ENCODE data around the gene DMD.

DMD gene

DNA sequence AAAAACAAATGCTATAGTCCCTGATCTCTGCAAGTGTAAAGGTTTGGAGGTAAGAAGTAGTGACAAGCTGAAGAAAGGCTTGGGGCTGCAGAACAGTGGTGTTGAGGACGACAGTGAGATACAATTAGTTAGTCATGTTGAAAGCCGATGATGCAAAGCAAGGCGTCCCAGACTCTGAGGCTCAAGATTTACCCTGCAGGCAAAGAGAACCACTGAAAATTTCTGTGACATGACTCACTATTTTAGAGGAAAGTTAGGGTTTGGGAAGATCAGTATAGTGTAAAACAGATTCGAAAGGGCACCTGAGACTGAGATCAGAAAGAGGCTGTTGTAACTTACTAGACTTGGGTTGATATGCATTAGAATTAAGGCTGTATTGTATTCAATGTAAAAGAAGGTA is 1858.3 kb downstream of the DMD start:
- Histone ChIP-seq H2BK5ac (ENCODE audit: low read depth, low read length, poor library complexity) (no peak overlapping the region), H3K4me3 (ENCODE audit: low read depth, low read length) (no peak overlapping the region), H2BK12ac (ENCODE audit: low read length) (no peak overlapping the region), H3K14ac (ENCODE audit: low read length) (no peak overlapping the region), H2BK120ac (ENCODE audit: insufficient read depth, low read length, poor library complexity) (no peak overlapping the region), H4K12ac (ENCODE audit: low read depth, low read length) (no peak overlapping the region), H3K9ac (ENCODE audit: low read length) (no peak overlapping the region), H3K4me1 (ENCODE audit: control insufficient read depth in 1 of 2, insufficient read depth in 2 of 2, low read length in 2 of 2) (no peaks in the 10 kb centered on the region), H3K79me1 (ENCODE audit: low read length) (no peaks in the 10 kb centered on the region), H3K4me2 (ENCODE audit: low read length) (no peak overlapping the region), H3K27ac (ENCODE audit: low read depth, low read length) (no peak overlapping the region), H3K36me3 (ENCODE audit: control insufficient read depth in 1 of 2, insufficient read depth in 2 of 2, low read length in 2 of 2) (no peaks in the 10 kb centered on the region), H3K4ac (ENCODE audit: low read depth, low read length) (no peak overlapping the region), H3K18ac (ENCODE audit: low read length) (no peak overlapping the region), H3K9me3 (ENCODE audit: insufficient read depth, low read depth, low read length) (no peaks in the 10 kb centered on the region), H4K91ac (ENCODE audit: low read depth, low read length) (no peak overlapping the region), H3K23ac (ENCODE audit: low read length) (no peak overlapping the region), H2AFZ (ENCODE audit: insufficient read depth, low read length, poor library complexity) (no peak overlapping the region), H3K79me2 (ENCODE audit: control insufficient read depth, insufficient read depth, low read length, poor library complexity) (no peaks in the 10 kb centered on the region), H2AK5ac (ENCODE audit: low read length) (no peak overlapping the region), H3K27me3 (ENCODE audit: insufficient read depth, low read length) (no peaks in the 10 kb centered on the region), H4K8ac (ENCODE audit: low read depth, low read length) (no peak overlapping the region)
- peak; percentile 43 to 72 for DNase-seq
- no CpG with 5 or more reads among the region's 4 CpGs for WGBS (ENCODE audit: extremely low coverage, insufficient coverage, insufficient read length)

DNA sequence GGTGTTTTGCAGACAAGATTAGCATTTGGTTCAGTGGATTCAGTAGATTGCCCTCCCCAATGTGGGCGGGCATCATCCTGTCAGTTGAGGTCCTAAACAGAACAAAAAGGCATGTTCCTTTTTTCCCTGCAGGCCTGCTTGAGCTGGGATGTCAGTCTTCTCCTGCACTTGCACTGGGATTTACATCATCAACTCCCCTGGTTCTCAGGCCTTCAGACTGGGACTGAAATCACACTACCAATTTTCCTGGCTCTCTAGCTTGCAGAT is 1860.6 kb downstream of the DMD start:
- Histone ChIP-seq H3K4me2 (ENCODE audit: low read length) (no peak overlapping the region), H3K9me3 (ENCODE audit: insufficient read depth, low read depth, low read length) (no peaks in the 10 kb centered on the region), H3K14ac (ENCODE audit: low read length) (no peak overlapping the region), H3K4ac (ENCODE audit: low read depth, low read length) (no peak overlapping the region), H2AK5ac (ENCODE audit: low read length) (no peak overlapping the region), H3K27me3 (ENCODE audit: insufficient read depth, low read length) (no peaks in the 10 kb centered on the region), H3K23ac (ENCODE audit: low read length) (no peak overlapping the region), H3K9ac (ENCODE audit: low read length) (no peak overlapping the region), H2BK5ac (ENCODE audit: low read depth, low read length, poor library complexity) (no peak overlapping the region), H3K36me3 (ENCODE audit: control insufficient read depth in 1 of 2, insufficient read depth in 2 of 2, low read length in 2 of 2) (no peaks in the 10 kb centered on the region), H4K12ac (ENCODE audit: low read depth, low read length) (no peak overlapping the region), H3K4me3 (ENCODE audit: low read depth, low read length) (no peak overlapping the region), H2BK120ac (ENCODE audit: insufficient read depth, low read length, poor library complexity) (no peak overlapping the region), H3K79me1 (ENCODE audit: low read length) (no peaks in the 10 kb centered on the region), H2BK12ac (ENCODE audit: low read length) (no peak overlapping the region), H3K4me1 (ENCODE audit: control insufficient read depth in 1 of 2, insufficient read depth in 2 of 2, low read length in 2 of 2) (no peaks in the 10 kb centered on the region), H2AFZ (ENCODE audit: insufficient read depth, low read length, poor library complexity) (no peak overlapping the region), H3K18ac (ENCODE audit: low read length) (no peak overlapping the region), H3K27ac (ENCODE audit: low read depth, low read length) (no peak overlapping the region), H3K79me2 (ENCODE audit: control insufficient read depth, insufficient read depth, low read length, poor library complexity) (no peaks in the 10 kb centered on the region), H4K91ac (ENCODE audit: low read depth, low read length) (no peak overlapping the region), H4K8ac (ENCODE audit: low read depth, low read length) (no peak overlapping the region)
- DNase-seq: no peak
- WGBS (ENCODE audit: extremely low coverage, insufficient coverage, insufficient read length): no CpG with 5 or more reads among the region's 1 CpG

DNA sequence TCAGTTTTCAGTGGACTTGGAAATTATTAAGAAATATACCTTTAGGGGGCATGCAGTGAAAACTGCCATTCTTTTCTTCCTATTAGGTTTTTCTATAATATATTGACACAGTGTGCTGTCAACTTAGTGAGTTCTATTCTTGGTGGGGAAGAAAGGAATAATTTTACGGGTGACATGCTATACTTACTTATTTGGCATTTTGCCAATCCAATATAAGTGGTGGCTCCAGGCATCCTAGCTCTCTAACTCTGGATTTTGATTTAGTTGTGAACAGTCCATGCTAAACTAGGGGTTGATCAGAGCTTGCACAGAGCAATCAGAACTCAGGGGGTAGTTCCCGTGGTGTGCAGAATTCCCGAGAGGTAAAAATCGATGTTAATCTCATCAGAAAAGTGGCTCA is 1861.8 kb downstream of the DMD start:
- Histone ChIP-seq H3K36me3 (ENCODE audit: control insufficient read depth in 1 of 2, insufficient read depth in 2 of 2, low read length in 2 of 2) (no peaks in the 10 kb centered on the region), H3K27ac (ENCODE audit: low read depth, low read length) (no peak overlapping the region), H3K18ac (ENCODE audit: low read length) (no peak overlapping the region), H3K27me3 (ENCODE audit: insufficient read depth, low read length) (no peaks in the 10 kb centered on the region), H3K4me2 (ENCODE audit: low read length) (no peak overlapping the region), H3K79me2 (ENCODE audit: control insufficient read depth, insufficient read depth, low read length, poor library complexity) (no peaks in the 10 kb centered on the region), H3K79me1 (ENCODE audit: low read length) (no peaks in the 10 kb centered on the region), H3K4ac (ENCODE audit: low read depth, low read length) (no peak overlapping the region), H4K91ac (ENCODE audit: low read depth, low read length) (no peak overlapping the region), H2AFZ (ENCODE audit: insufficient read depth, low read length, poor library complexity) (no peak overlapping the region), H2AK5ac (ENCODE audit: low read length) (no peak overlapping the region), H2BK5ac (ENCODE audit: low read depth, low read length, poor library complexity) (no peak overlapping the region), H3K4me1 (ENCODE audit: control insufficient read depth in 1 of 2, insufficient read depth in 2 of 2, low read length in 2 of 2) (no peaks in the 10 kb centered on the region), H4K12ac (ENCODE audit: low read depth, low read length) (no peak overlapping the region), H3K9ac (ENCODE audit: low read length) (no peak overlapping the region), H4K8ac (ENCODE audit: low read depth, low read length) (no peak overlapping the region), H2BK12ac (ENCODE audit: low read length) (no peak overlapping the region), H3K4me3 (ENCODE audit: low read depth, low read length) (no peak overlapping the region), H3K9me3 (ENCODE audit: insufficient read depth, low read depth, low read length) (no peaks in the 10 kb centered on the region), H3K23ac (ENCODE audit: low read length) (no peak overlapping the region), H3K14ac (ENCODE audit: low read length) (no peak overlapping the region), H2BK120ac (ENCODE audit: insufficient read depth, low read length, poor library complexity) (no peak overlapping the region)
- no peak for DNase-seq
- WGBS (ENCODE audit: extremely low coverage, insufficient coverage, insufficient read length): no CpG with 5 or more reads among the region's 4 CpGs

DNA sequence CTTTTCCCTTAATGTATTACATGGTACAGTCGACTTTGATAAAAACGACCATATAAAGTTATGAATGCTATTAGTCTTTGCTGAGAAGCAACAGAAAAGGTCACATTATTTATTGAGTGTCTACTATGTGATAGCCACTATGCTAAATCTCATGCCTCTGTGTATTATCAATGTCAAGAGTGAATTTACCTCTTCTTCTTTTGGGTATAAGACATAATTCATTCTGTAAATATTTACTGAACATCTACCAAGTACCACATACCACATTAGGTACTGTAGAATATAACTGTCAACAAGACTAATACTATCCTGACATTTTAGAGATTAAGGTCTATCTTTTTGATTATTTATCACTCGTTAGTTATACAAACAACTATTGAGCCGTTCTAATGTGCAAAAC is 1870.8 kb downstream of the DMD start:
- Histone ChIP-seq H3K18ac (ENCODE audit: low read length) (no peak overlapping the region), H3K27me3 (ENCODE audit: insufficient read depth, low read length) (no peaks in the 10 kb centered on the region), H2BK12ac (ENCODE audit: low read length) (no peak overlapping the region), H3K4me2 (ENCODE audit: low read length) (no peak overlapping the region), H3K4ac (ENCODE audit: low read depth, low read length) (no peak overlapping the region), H2AFZ (ENCODE audit: insufficient read depth, low read length, poor library complexity) (no peak overlapping the region), H3K4me1 (ENCODE audit: control insufficient read depth in 1 of 2, insufficient read depth in 2 of 2, low read length in 2 of 2) (no peaks in the 10 kb centered on the region), H3K14ac (ENCODE audit: low read length) (no peak overlapping the region), H2AK5ac (ENCODE audit: low read length) (no peak overlapping the region), H3K79me1 (ENCODE audit: low read length) (no peaks in the 10 kb centered on the region), H3K9me3 (ENCODE audit: insufficient read depth, low read depth, low read length) (no peaks in the 10 kb centered on the region), H3K9ac (ENCODE audit: low read length) (no peak overlapping the region), H3K27ac (ENCODE audit: low read depth, low read length) (no peak overlapping the region), H2BK120ac (ENCODE audit: insufficient read depth, low read length, poor library complexity) (no peak overlapping the region), H3K79me2 (ENCODE audit: control insufficient read depth, insufficient read depth, low read length, poor library complexity) (no peaks in the 10 kb centered on the region), H2BK5ac (ENCODE audit: low read depth, low read length, poor library complexity) (no peak overlapping the region), H4K12ac (ENCODE audit: low read depth, low read length) (no peak overlapping the region), H4K91ac (ENCODE audit: low read depth, low read length) (no peak overlapping the region), H3K4me3 (ENCODE audit: low read depth, low read length) (no peak overlapping the region), H4K8ac (ENCODE audit: low read depth, low read length) (no peak overlapping the region), H3K23ac (ENCODE audit: low read length) (no peak overlapping the region), H3K36me3 (ENCODE audit: control insufficient read depth in 1 of 2, insufficient read depth in 2 of 2, low read length in 2 of 2) (no peaks in the 10 kb centered on the region)
- no peak for DNase-seq
- WGBS (ENCODE audit: extremely low coverage, insufficient coverage, insufficient read length): no CpG with 5 or more reads among the region's 4 CpGs

DNA sequence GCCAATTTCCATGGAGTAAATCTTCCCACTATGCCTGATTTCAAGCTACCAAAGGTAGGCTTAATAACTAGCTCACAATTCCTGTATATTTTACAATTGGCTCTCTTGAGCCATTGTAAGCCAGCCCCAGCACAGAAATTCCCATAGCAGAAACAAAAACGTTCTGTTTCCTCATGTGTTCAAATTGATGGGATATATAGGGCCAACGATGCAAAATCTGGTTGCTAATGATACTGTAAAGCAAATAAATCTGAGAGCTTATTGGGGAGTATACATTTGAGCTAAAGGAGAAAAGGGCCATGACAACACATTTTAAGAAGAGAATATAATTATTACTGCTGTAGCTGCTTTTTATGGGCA is 1872.4 kb downstream of the DMD start:
- no peak overlapping the region for H3K14ac ChIP-seq (ENCODE audit: low read length)
- H2AK5ac ChIP-seq (ENCODE audit: low read length): no peak overlapping the region
- no peak overlapping the region for H2AFZ ChIP-seq (ENCODE audit: insufficient read depth, low read length, poor library complexity)
- H3K79me1 ChIP-seq (ENCODE audit: low read length): no peaks in the 10 kb centered on the region
- no peak overlapping the region for H3K9ac ChIP-seq (ENCODE audit: low read length)
- no peaks in the 10 kb centered on the region for H3K36me3 ChIP-seq (ENCODE audit: control insufficient read depth in 1 of 2, insufficient read depth in 2 of 2, low read length in 2 of 2)
- no peaks in the 10 kb centered on the region for H3K9me3 ChIP-seq (ENCODE audit: insufficient read depth, low read depth, low read length)
- H3K4ac ChIP-seq (ENCODE audit: low read depth, low read length): no peak overlapping the region
- no peak overlapping the region for H3K4me2 ChIP-seq (ENCODE audit: low read length)
- no peak overlapping the region for H2BK5ac ChIP-seq (ENCODE audit: low read depth, low read length, poor library complexity)
- H2BK12ac ChIP-seq (ENCODE audit: low read length): no peak overlapping the region
- no peak overlapping the region for H3K4me3 ChIP-seq (ENCODE audit: low read depth, low read length)
- H4K91ac ChIP-seq (ENCODE audit: low read depth, low read length): no peak overlapping the region
- no peak overlapping the region for H4K8ac ChIP-seq (ENCODE audit: low read depth, low read length)
- no peak for DNase-seq
- H3K79me2 ChIP-seq (ENCODE audit: control insufficient read depth, insufficient read depth, low read length, poor library complexity): no peaks in the 10 kb centered on the region
- H3K27ac ChIP-seq (ENCODE audit: low read depth, low read length): no peak overlapping the region
- H3K23ac ChIP-seq (ENCODE audit: low read length): no peak overlapping the region
- H4K12ac ChIP-seq (ENCODE audit: low read depth, low read length): no peak overlapping the region
- H3K27me3 ChIP-seq (ENCODE audit: insufficient read depth, low read length): no peaks in the 10 kb centered on the region
- H3K18ac ChIP-seq (ENCODE audit: low read length): no peak overlapping the region
- no peak overlapping the region for H2BK120ac ChIP-seq (ENCODE audit: insufficient read depth, low read length, poor library complexity)
- no peaks in the 10 kb centered on the region for H3K4me1 ChIP-seq (ENCODE audit: control insufficient read depth in 1 of 2, insufficient read depth in 2 of 2, low read length in 2 of 2)
- no CpG with 5 or more reads among the region's 2 CpGs for WGBS (ENCODE audit: extremely low coverage, insufficient coverage, insufficient read length)

Measured in trophoblast cell (in vitro differentiated cells and primary cell).